ENCODE results near the gene EXOC7.
"Not testable (repeated sequence)": the region's sequence is repeated elsewhere in the genome, so short reads cannot be mapped to it uniquely, and the experiment has no call there.

The EXOC7 gene

GRCh38 chr17:76076146-76076764 lies 27.3 kb downstream of the EXOC7 start:
- no peak for DNase-seq (ENCODE audit: low read depth in 4 of 4, low spot score in 1 of 4)

- no peak for DNase-seq (ENCODE audit: low read depth in 4 of 4, low spot score in 1 of 4)
These were observed 28.0 kb downstream of the EXOC7 start for GRCh38 chr17:76075364-76076145.

DNA sequence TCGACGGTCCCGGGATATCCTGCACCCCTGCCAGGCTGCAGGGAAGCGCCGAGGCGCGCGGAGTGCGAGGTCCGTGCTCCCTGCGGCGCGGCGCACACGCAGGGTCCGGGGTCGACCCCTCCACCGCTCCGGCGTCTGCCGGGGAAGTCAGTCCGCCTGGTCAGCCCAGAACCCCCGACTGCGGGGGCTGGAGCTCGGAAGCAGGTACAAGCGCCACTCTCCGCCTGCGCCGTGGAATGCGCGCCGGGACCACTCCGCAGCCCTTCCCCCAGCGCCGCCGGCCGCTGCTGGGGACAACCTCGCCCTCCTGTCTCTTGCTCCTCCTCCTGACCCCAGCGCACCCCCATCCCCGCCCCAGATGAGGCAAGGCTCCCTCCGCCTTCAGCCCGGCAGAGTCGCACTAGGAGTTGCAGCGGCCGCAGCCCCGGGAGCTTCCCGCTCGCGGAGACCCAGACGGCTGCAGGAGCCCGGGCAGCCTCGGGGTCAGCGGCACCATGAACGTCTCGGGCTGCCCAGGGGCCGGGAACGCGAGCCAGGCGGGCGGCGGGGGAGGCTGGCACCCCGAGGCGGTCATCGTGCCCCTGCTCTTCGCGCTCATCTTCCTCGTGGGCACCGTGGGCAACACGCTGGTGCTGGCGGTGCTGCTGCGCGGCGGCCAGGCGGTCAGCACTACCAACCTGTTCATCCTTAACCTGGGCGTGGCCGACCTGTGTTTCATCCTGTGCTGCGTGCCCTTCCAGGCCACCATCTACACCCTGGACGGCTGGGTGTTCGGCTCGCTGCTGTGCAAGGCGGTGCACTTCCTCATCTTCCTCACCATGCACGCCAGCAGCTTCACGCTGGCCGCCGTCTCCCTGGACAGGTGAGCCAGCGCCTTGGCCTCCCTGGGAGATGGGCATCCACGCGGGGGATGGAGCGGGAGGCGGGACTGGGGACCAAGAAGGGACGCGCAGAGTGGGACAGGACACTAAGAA lies 28.9 kb downstream of the EXOC7 start, which contains the start of gene GALR2:
TSS of gene GALR2 (plus strand) at position 392 of the 974 bp plus-strand sequence. CDS start at position 495, 103 bp downstream.
- DNase-seq (ENCODE audit: low read depth in 4 of 4, low spot score in 1 of 4), result no peak

- DNase-seq (ENCODE audit: low read depth in 4 of 4, low spot score in 1 of 4), result peak; percentile 56 to 80 (median 70)
These were observed 31.3 kb downstream of the EXOC7 start, which contains the start of gene SRP68 for GRCh38 chr17:76072148-76072858. Gene SRP68 (minus strand): TSS chr17:76072517. CDS start chr17:76072491, 26 bp downstream.

DNA sequence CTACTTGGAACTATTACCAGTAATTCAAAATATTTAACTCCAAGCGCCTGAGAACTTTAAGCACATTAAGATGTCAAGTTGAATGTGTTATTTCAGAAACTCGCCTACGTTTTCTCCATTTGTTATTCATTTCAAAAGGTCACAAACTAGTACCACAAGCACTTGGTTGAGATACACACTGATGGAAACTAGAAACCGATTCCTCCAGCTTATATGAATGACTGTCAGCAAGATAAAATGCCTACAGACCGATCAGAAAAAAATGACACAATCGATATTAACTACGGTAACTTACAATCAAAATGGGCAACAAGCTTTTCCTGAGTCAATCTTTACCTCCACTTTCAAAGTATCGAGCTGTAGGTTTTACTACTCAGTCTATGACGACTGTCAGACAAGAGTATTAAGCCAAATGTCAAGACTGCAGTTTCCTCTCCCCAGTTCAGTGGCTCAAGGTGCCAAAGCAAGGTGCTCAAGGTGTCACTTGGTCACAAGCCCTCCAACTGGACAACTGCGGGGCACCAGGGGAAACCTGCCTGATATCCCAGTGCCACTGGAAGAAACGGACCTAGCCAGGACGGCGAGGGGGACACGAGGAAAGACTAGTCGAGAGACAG lies 31.9 kb downstream of the EXOC7 start:
- DNase-seq (ENCODE audit: low read depth in 4 of 4, low spot score in 1 of 4), result no peak

DNA sequence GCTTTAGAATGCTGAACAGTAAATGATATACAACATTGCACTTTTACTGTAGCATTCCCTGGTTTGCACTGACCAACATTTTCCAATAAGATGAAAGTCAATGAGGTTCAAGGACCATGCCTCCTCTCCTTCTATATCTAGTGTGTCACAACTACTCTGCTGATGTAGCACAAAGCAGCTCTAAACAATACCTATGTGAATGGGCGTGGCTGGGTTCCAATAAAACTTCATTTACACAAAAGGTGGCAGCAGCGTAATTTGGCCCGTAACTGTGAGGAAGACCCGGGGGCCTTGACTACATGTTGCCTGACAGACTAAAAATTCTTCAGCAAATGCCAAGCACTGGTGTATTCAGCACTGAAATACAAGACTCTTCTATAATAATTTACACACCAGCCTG lies 37.8 kb downstream of the EXOC7 start:
- no peak for DNase-seq (ENCODE audit: low read depth in 4 of 4, low spot score in 1 of 4)

DNA sequence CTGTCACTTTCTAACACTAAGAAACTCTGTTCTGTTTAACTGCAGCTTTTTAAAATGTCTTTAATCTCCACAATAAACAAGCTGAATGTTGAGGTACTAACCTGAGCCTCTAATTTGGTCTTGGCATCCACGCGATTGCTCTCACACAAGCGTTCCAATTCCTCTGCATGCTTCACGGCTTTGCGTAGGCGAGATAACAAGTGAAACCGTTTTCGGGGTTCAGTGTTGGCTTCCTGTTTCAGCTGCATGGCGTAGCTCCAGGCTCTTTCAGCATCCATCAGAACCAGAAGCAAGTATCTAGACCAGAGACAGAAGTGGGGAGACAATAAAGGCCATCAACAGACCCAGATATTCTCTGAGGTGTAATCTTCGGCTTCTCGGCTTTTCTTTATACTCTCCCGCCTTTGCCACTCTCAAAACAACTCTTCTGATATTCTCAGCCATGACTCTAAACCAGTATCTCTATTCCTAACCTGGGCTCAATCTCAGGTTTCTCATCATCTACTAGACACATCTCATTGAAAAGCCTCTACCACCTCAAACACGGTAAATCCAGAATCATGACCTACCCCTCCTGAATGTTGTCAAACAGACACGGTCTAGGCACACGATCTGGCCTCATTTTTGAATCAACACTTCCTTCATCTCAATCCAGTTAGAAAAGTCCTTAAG lies 39.6 kb downstream of the EXOC7 start:
- DNase-seq (ENCODE audit: low read depth in 4 of 4, low spot score in 1 of 4), result peak in 2 of 4 experiments; percentile 37 to 42

DNA sequence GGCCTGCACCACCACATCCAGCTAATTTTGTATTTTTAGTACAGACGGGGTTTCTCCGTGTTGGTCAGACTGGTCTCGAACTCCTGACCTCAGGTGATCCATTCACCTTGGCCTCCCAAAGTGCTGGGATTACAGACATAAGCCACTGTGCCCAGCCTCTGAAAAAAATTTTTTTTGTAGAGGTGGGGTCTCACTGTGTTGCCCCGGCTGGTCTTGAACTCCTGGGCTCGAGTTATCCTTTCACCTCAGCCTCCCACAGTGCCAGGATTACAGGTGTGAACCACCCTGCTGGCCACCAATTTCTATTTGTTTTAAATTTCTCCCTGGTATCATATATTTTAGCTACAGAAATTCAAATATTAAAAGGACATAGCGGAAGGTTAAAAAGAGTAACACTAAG lies 45.3 kb downstream of the EXOC7 start:
- not testable (repeated sequence) for DNase-seq (ENCODE audit: low read depth in 4 of 4, low spot score in 1 of 4)

- DNase-seq (ENCODE audit: low read depth in 4 of 4, low spot score in 1 of 4), result no peak
These were observed 46.7 kb downstream of the EXOC7 start for GRCh38 chr17:76056882-76057281.

DNA sequence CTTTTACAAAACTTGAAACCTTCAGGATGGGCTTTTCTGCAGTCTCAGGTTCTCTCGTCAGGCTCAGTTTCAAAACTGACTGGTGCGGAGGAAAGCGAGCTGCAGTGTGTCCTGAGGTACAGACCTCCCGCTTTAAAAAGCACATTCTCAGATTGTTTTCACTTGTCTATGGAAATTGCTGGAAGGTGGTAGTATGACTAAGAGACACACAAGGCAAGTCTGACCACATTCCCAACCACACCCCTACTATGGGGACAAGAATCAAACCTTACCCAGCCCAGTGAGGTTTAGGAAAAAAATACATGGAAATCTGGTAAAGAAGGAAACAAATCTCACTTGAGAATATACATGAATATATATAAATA lies 49.5 kb downstream of the EXOC7 start:
- no peak for DNase-seq (ENCODE audit: low read depth in 4 of 4, low spot score in 1 of 4)

GRCh38 chr17:76053246-76054111 lies 50.1 kb downstream of the EXOC7 start:
- DNase-seq (ENCODE audit: low read depth in 4 of 4, low spot score in 1 of 4), result no peak

- DNase-seq (ENCODE audit: low read depth in 4 of 4, low spot score in 1 of 4), result no peak
These were observed 52.0 kb downstream of the EXOC7 start for GRCh38 chr17:76051561-76051960.

GRCh38 chr17:76050538-76051467 lies 52.8 kb downstream of the EXOC7 start:
- no peak for DNase-seq (ENCODE audit: low read depth in 4 of 4, low spot score in 1 of 4)

DNA sequence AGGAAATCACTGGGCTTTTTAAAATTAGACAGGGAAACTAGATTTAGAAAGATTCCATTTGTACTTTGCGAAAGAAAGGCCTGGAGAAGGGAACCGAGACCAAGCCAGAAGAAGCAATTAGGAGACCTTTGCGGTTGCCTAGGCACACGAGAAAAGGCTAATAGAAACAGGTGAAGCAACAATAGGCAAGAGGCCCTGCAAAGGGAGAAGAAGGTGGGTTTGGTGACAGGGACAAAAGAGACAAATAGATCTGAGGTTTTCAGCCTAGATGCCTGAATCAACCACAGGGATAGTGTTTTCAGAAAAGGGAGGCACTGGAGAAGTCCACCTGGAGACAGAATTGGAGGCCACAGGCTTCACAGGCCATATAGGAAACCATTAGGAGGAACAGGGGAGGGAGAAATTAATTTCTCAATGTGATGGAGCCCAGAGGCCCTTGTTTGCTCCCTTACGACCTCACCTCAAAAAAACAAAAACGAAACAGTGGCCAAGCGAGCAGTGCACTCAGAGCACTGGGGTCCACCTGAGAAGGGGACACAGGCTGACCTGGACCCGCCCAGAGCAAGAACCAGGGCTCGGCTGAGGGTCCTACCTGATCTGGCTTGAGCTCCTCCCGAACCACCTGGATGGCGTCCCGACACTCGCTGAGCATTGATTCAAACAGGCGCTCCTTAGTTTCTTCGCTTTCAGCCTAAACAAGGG lies 53.6 kb downstream of the EXOC7 start:
- no peak for DNase-seq (ENCODE audit: low read depth in 4 of 4, low spot score in 1 of 4)

GRCh38 chr17:76049239-76049638 lies 54.3 kb downstream of the EXOC7 start:
- DNase-seq (ENCODE audit: low read depth in 4 of 4, low spot score in 1 of 4), result no peak

DNA sequence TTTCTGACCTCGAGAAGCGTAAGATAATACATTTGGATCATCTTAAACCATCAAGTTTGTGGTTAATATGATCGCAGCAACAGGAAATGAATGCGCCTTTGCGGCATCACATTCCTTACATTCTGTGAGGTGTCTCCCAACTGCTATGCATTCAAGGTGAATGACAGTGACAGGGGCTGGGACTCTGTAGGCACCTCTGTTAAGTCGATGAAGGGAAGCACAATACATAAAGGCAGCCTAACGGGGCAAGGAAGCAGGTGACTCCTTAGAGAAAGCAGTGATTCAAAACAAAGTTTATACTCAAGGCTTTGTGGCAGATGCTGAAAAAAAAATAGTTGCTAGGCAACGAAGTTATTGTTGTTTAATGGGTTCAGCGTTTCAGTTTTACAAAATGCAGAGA lies 54.9 kb downstream of the EXOC7 start:
- DNase-seq (ENCODE audit: low read depth in 4 of 4, low spot score in 1 of 4), result no peak

GRCh38 chr17:76048025-76048605 lies 55.5 kb downstream of the EXOC7 start:
- no peak for DNase-seq (ENCODE audit: low read depth in 4 of 4, low spot score in 1 of 4)

All from stimulated activated CD4-positive, alpha-beta T cell treated with anti-CD3 and anti-CD28 coated beads, Interleukin-1b, Interleukin-23, amount 100 ng/mL, for 24 hours (primary cell).